ENCODE measurements around the gene NTM.

GRCh38 chr11:131441051-131441810 lies 70.8 kb downstream of the NTM start:
- no peak for TF ChIP-seq CTCF (IDR thresholded peaks at IDR 0.05)
- TF ChIP-seq ZFX (IDR thresholded peaks at IDR 0.05; ENCODE audit: borderline replicate concordance), result no peak
